GM19467 (cell line): ENCODE results near the gene NAALADL2.
"Not testable (repeated sequence)": the region's sequence is repeated elsewhere in the genome, so short reads cannot be mapped to it uniquely, and the experiment has no call there.

Experiments used
- ATAC-seq: cut with Tn5 transposase; IDR thresholded peaks from one replicate; pipeline ENCODE4 v1.9.1; 2021; ENCODE audit warnings: mild to moderate bottlenecking, moderate library complexity; ENCODE audit not compliant: unreplicated experiment

Gene NAALADL2

GRCh38 chr3:175127075-175127662 lies 268.0 kb downstream of the NAALADL2 start:
- no peak for ATAC-seq

GRCh38 chr3:175129126-175129525 lies 270.0 kb downstream of the NAALADL2 start:
- ATAC-seq = no peak

DNA sequence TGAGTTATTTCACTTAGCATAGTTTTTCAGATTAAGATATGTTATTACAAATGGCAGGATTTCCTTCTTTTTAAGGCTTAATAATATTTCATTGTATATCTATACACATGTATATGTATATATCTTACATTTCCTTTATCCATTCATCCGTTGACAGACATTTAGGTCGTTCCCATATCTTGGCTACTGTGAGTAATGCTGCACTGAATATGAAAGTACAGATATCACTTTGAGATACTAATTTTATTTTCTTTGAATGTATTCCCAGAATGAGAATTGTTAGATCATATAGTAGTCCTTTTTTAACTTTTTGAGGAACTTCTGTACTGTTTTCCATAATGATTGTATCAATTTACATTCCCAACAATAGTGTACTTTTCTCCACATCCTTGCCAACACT lies 270.4 kb downstream of the NAALADL2 start:
- no peak for ATAC-seq

- not testable (repeated sequence) for ATAC-seq
Measured at GRCh38 chr3:175131866-175132265, 272.7 kb downstream of the NAALADL2 start.

DNA sequence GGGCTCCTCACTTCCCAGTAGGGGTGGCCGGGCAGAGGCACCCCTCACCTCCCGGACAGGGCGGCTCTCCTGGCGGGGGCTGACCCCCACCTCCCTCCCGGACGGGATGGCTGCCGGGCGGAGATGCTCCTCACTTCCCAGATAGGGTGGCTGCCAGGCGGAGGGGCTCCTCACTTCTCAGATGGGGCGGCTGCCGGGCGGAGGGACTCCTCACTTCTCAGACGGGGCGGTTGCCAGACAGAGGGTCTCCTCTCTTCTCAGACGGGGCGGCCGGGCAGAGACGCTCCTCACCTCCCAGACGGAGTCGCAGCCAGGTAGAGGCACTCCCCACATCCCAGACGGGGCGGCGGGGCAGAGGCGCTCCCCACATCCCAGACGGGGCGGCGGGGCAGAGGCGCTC lies 273.6 kb downstream of the NAALADL2 start:
- not testable (repeated sequence) for ATAC-seq

DNA sequence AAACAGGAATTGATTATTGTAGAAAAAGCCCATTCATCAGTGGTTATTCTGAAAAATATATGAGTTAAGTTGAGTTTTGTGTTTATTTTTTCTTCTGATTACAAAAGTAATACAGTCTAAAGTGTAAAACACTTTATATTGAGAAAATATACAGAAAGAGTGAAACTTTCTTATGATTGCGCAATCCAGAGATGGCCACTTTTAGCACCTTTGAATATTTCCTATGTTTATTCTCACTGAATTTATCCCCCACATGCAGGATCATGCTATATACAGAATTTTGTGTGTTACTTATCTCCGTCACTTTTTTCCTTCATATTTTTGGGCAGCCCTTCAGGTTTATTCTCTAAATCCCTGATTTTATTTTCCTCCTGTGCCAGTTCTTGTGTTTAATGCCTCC lies 285.2 kb downstream of the NAALADL2 start:
- no peak for ATAC-seq

- no peak for ATAC-seq
Measured at GRCh38 chr3:175146258-175146657, 287.1 kb downstream of the NAALADL2 start.

GRCh38 chr3:175149675-175150074 lies 290.5 kb downstream of the NAALADL2 start:
- ATAC-seq = no peak

- ATAC-seq = no peak
Measured at GRCh38 chr3:175150812-175151401, 291.8 kb downstream of the NAALADL2 start.

GRCh38 chr3:175153595-175153994 lies 294.5 kb downstream of the NAALADL2 start:
- no peak for ATAC-seq

DNA sequence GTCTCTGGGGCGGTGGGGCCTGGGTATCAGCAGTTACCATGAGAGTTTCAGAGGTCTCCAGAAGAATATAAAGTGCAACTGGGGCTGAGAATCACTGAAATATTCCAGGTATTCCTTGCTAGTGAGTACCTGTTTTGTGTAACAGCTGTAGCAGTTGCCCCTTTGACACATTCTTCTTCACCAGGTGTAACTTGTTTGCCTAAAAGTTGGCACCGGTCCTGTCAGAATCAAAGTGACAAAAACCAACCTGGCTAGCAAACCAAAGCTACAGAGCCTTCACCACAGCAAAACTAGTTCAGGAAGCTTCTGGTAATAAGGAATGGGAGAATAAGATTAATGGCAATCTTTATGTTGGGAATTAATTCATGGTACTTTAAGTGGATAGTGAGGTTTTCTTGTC lies 296.0 kb downstream of the NAALADL2 start:
- no peak for ATAC-seq

GRCh38 chr3:175159202-175159601 lies 300.1 kb downstream of the NAALADL2 start:
- no peak for ATAC-seq

DNA sequence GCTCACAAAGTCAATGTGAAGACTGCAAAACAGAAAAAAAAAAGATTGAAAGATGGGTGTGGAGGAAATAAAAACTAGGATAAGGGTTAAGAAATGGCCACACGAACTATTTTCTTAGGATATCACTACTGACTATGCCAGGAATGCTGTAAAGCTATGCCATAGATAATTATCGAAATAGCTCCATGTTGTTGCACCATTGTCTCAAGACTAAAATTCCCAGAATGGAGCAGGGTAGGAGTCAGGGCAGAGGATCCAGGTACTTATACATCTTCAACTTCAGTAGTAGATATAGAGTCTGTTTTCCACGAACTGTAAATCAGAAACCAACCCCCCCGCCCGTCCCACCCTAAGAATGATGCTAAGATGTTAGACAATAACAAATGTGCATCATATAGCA lies 302.2 kb downstream of the NAALADL2 start:
- ATAC-seq = no peak

- ATAC-seq = no peak
Measured at GRCh38 chr3:175163686-175164085, 304.6 kb downstream of the NAALADL2 start.

GRCh38 chr3:175173117-175173516 lies 314.0 kb downstream of the NAALADL2 start:
- ATAC-seq = not testable (repeated sequence)

DNA sequence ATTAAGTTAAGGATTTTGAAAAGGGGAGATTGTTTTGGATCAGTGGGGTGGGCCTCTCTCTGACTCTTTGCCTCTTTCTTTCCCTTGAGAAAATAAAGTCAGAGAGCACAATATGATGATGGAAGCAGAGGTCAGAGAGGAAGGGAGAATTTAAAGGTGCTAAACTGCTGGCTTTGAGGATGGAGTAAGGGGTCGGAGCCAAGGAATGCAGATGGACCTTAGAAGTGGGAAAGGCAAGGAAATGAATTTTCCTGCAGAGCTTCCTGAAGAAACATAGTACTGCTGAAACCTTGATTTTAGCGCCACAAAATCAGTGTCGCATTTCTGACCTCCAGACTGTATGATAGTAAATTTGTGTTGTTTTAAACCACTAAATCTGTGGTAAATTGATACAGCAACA lies 317.4 kb downstream of the NAALADL2 start:
- ATAC-seq = no peak

DNA sequence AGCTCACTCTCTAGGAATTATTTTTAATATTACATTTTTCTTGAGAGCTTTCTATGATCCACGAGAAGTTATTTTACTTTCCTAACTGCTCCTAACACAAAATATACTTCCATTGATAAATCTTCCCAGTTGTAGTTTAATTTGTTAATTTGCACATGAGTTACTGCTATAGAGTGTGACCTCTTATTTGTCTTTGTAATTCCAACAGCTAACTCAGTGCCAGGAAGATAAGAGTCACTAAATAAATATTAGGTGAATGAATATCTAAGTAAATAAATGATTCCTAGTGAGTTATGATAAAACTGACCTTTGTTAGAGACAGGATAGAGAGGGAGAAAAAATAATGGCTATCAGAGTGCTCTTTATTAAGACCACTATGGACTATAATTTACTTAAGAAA lies 319.9 kb downstream of the NAALADL2 start:
- ATAC-seq = no peak

DNA sequence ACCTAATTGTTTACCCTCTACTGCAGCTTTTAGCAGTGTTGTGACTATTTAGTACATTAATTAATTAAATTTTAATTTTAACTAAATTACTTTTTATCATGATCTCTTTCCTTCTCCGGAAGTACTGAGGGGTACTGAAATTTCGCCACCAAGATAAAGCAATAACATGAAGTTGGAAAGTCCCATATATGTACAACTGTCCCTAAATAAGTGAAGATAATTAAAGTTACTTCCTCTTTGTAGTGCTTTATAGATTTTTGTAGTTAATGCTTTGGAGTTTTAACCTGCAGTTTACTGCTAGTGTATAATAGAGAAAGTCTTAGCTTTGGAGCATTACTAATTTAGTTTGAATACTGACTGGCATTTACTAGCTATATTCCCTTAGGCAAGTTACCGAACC lies 325.3 kb downstream of the NAALADL2 start:
- ATAC-seq = no peak

- ATAC-seq = no peak
Measured at GRCh38 chr3:175185903-175186302, 326.8 kb downstream of the NAALADL2 start.

GRCh38 chr3:175186511-175186910 lies 327.4 kb downstream of the NAALADL2 start:
- no peak for ATAC-seq

GRCh38 chr3:175187586-175187985 lies 328.5 kb downstream of the NAALADL2 start:
- ATAC-seq = no peak

- no peak for ATAC-seq
Measured at GRCh38 chr3:175192536-175192935, 333.4 kb downstream of the NAALADL2 start.
